CD14-positive monocyte (primary cell): ENCODE measurements around the gene LST1. TPM values are rescaled to one million over a fixed set of nuclear protein-coding genes. Genes with fewer than 3 reads are reported as not detected.

Experiments
- DNase-seq, 3 donors: peaks; one replicate each; pipeline ENCODE4 v3.0.0-alpha.2; 2011 to 2022
- H2AFZ ChIP-seq: 2 replicates; pipeline ENCODE4 v1.6.0; 2012; ENCODE audit warnings: mild to moderate bottlenecking, low read depth, low read length, inconsistent platforms; ENCODE audit not compliant: insufficient read depth, poor library complexity, severe bottlenecking
- H3K27ac ChIP-seq, 2 donors: 1 replicate in 1 of 2; 2 replicates in 1 of 2; pipeline ENCODE4 v1.5.1; 2012 to 2013; ENCODE audit warnings: low read length in 2 of 2, control low read depth in 1 of 2, inconsistent platforms in 1 of 2, low read depth in 1 of 2, mild to moderate bottlenecking in 1 of 2
- H3K27me3 ChIP-seq, 2 donors: one replicate each; pipeline versions ENCODE4 v1.6.0 to v1.6.1; 2011 to 2013; ENCODE audit warnings: low read length in 2 of 2; ENCODE audit not compliant: control insufficient read depth in 2 of 2, insufficient read depth in 2 of 2
- H3K36me3 ChIP-seq, 2 donors: replicated peaks in 1 of 2; 1 replicate in 1 of 2; 2 replicates in 1 of 2; pipeline versions ENCODE4 v1.5.1 to v1.6.1; 2012 to 2013; ENCODE audit warnings: low read length in 2 of 2, control low read depth in 1 of 2, inconsistent platforms in 1 of 2, mild to moderate bottlenecking in 1 of 2; ENCODE audit not compliant: insufficient read depth in 2 of 2, control insufficient read depth in 1 of 2
- H3K4me1 ChIP-seq, 2 donors: 1 replicate in 1 of 2; 2 replicates in 1 of 2; pipeline versions ENCODE4 v1.5.1 to v1.6.1; 2012 to 2013; ENCODE audit warnings: low read length in 2 of 2, control low read depth in 1 of 2, inconsistent platforms in 1 of 2, mild to moderate bottlenecking in 1 of 2, moderate library complexity in 1 of 2; ENCODE audit not compliant: insufficient read depth in 2 of 2, control insufficient read depth in 1 of 2
- H3K4me2 ChIP-seq: replicated peaks from 2 replicates; pipeline ENCODE3; 2012; ENCODE audit warnings: low read length, moderate library complexity, mild to moderate bottlenecking; ENCODE audit not compliant: poor library complexity, severe bottlenecking; ENCODE audit errors: extremely low read depth
- H3K4me3 ChIP-seq, 3 experiments: fragments of 200-600 bp in 1 of 3; sonication (generic) in 1 of 3; replicated peaks in 1 of 3; 1 replicate in 2 of 3; 2 replicates in 1 of 3; pipeline ENCODE4 v1.5.1; 2011 to 2013; ENCODE audit warnings: low read length in 3 of 3, mild to moderate bottlenecking in 3 of 3, control low read depth in 2 of 3, low read depth in 2 of 3, inconsistent platforms in 1 of 3, moderate library complexity in 1 of 3
- H3K79me2 ChIP-seq: 2 replicates; pipeline ENCODE4 v1.6.0; 2012; ENCODE audit warnings: mild to moderate bottlenecking, control low read depth, inconsistent platforms, low read length, moderate library complexity; ENCODE audit not compliant: insufficient read depth
- H3K9ac ChIP-seq: 2 replicates; pipeline ENCODE4 v1.6.0; 2017; ENCODE audit warnings: low read length, mild to moderate bottlenecking; ENCODE audit not compliant: insufficient read depth, poor library complexity, severe bottlenecking
- H3K9me3 ChIP-seq, 2 donors: replicated peaks in 1 of 2; 1 replicate in 1 of 2; 2 replicates in 1 of 2; pipeline versions ENCODE4 v1.5.1 to v1.6.1; 2012 to 2013; ENCODE audit warnings: low read length in 2 of 2, control low read depth in 1 of 2; ENCODE audit not compliant: control insufficient read depth in 1 of 2, insufficient read depth in 1 of 2
- H4K20me1 ChIP-seq: 2 replicates; pipeline ENCODE4 v1.6.0; 2012; ENCODE audit warnings: mild to moderate bottlenecking, low read length, control low read depth, moderate library complexity; ENCODE audit not compliant: insufficient read depth
- H3K27ac Mint-ChIP-seq, 7 donors: one replicate each; pipeline ENCODE4 v1.8.0; 2020; ENCODE audit warnings: mild to moderate bottlenecking in 7 of 7, mixed read lengths in 7 of 7, moderate library complexity in 6 of 7, inconsistent platforms in 2 of 7
- H3K27me3 Mint-ChIP-seq, 3 donors: one replicate each; pipeline ENCODE4 v1.8.0; 2021 to 2022; ENCODE audit warnings: low read depth in 3 of 3, mild to moderate bottlenecking in 3 of 3, mixed read lengths in 3 of 3, moderate library complexity in 3 of 3, inconsistent platforms in 1 of 3
- H3K36me3 Mint-ChIP-seq, 2 donors: one replicate each; pipeline ENCODE4 v1.8.0; 2020; ENCODE audit warnings: mixed read lengths in 2 of 2, inconsistent platforms in 1 of 2, mild to moderate bottlenecking in 1 of 2
- H3K4me1 Mint-ChIP-seq: one replicate; pipeline ENCODE4 v1.8.0; 2020; ENCODE audit warnings: mild to moderate bottlenecking, mixed read lengths
- H3K4me3 Mint-ChIP-seq, 2 donors: one replicate each; pipeline ENCODE4 v1.8.0; 2020; ENCODE audit warnings: mild to moderate bottlenecking in 2 of 2, mixed read lengths in 2 of 2, moderate library complexity in 1 of 2
- H3K9me3 Mint-ChIP-seq, 7 donors: one replicate each; pipeline ENCODE4 v1.8.0; 2020 to 2022; ENCODE audit warnings: mixed read lengths in 7 of 7, mild to moderate bottlenecking in 6 of 7, moderate library complexity in 6 of 7, inconsistent platforms in 2 of 7
- WGBS: methylation state at CpG from one replicate; pipeline ENCODE4 v1.1.5; 2013; ENCODE audit warnings: missing lambda C conversion rate; ENCODE audit not compliant: insufficient coverage; 5-methylcytosine and 5-hydroxymethylcytosine counted together
- intact Hi-C, 2 donors: fragments of 100-400 bp; cut with micrococcal nuclease; formaldehyde crosslinking; loops; one replicate each; pipeline versions ENCODE4 v1.15.0 to v1.15.1; 2023
- polyA plus RNA-seq, 3 donors: library from polyadenylated mRNA; depleted of rRNA in 1 of 3; unstranded in 2 of 3; stranded (reverse) in 1 of 3; fragments of 300-500 nt in 2 of 3; fragments of >200 nt in 1 of 3; fragmentation: Illumina TruSeq in 2 of 3; gene quantifications; 1 replicate in 2 of 3; 2 replicates in 1 of 3; pipeline ENCODE4 v1.2.3, GENCODE V29; 2012 to 2021
- small RNA-seq: library from RNA; depleted of rRNA; stranded (forward); fragments of <200 nt; gene quantifications from one replicate; pipeline ENCODE3, GENCODE V24; 2012; ENCODE audit warnings: low read depth; ENCODE audit not compliant: insufficient read length
- TF ChIP-seq, protein P1 (sequence below): fragments of 200-600 bp; IDR thresholded peaks from one replicate; pipeline ENCODE4 v1.8.0; 2022; ENCODE audit warnings: antibody characterized with exemption, mild to moderate bottlenecking

LST1 gene
- polyA plus RNA-seq, 3 donors = 1,103 to 1,584 (median 1,202) TPM

DNA sequence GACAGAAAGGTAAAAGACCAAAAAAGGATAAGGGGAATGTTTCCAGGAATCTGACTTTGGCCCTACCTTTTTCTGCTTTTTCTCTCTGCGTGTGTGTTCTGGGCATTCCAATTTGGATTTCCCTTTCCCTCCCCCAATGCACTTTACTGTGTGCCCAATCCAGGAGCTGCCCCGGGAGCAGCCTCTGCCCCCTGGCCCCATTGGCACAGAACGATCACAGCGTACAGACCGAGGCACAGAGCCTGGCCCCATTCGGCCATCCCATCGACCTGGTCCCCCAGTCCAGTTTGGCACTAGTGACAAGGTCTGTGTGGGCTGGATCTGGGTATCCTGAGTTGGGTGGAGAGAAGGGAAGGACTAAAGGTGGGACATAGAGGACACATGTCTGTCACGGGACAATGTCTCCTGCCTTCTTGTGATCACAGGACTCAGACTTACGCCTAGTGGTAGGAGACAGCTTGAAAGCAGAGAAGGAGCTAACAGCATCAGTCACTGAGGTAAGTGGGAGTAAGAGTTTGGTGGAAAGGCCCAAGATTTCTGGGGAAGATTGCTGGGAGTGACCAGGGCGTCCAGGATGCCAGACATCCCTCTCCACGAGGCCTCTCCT lies 49.0 kb downstream of the LST1 start:
- peaks cover 96 to 99% of the 10 kb centered on the region in 2 donors for H3K36me3 ChIP-seq
- Mint-ChIP-seq H3K27ac (peak overlapping the region in 3 of 7 donors; percentile 49 to 69 (median 57)), H3K27me3 (no peaks in the 10 kb centered on the region), H3K4me3 (no peak overlapping the region), H3K36me3 (peaks cover 88 to 97% of the 10 kb centered on the region in 2 donors), H3K4me1 (no peaks in the 10 kb centered on the region), H3K9me3 (no peaks in the 10 kb centered on the region)
- 86% methylated on average over 10 of the region's 11 CpGs for WGBS
- H3K4me1 ChIP-seq = no peaks in the 10 kb centered on the region
- H3K9ac ChIP-seq = no peak overlapping the region
- no peak overlapping the region for H3K4me2 ChIP-seq
- no peaks in the 10 kb centered on the region for H3K9me3 ChIP-seq
- peaks cover 26% of the 10 kb centered on the region for H3K79me2 ChIP-seq
- no peak for DNase-seq
- no peak overlapping the region for H3K4me3 ChIP-seq
- H4K20me1 ChIP-seq = peaks cover 95% of the 10 kb centered on the region
- intact Hi-C loops = no loop called here
- H3K27ac ChIP-seq = no peak overlapping the region
- TF ChIP-seq, protein P1, sequence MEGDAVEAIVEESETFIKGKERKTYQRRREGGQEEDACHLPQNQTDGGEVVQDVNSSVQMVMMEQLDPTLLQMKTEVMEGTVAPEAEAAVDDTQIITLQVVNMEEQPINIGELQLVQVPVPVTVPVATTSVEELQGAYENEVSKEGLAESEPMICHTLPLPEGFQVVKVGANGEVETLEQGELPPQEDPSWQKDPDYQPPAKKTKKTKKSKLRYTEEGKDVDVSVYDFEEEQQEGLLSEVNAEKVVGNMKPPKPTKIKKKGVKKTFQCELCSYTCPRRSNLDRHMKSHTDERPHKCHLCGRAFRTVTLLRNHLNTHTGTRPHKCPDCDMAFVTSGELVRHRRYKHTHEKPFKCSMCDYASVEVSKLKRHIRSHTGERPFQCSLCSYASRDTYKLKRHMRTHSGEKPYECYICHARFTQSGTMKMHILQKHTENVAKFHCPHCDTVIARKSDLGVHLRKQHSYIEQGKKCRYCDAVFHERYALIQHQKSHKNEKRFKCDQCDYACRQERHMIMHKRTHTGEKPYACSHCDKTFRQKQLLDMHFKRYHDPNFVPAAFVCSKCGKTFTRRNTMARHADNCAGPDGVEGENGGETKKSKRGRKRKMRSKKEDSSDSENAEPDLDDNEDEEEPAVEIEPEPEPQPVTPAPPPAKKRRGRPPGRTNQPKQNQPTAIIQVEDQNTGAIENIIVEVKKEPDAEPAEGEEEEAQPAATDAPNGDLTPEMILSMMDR = no peak
- H3K27me3 ChIP-seq = no peaks in the 10 kb centered on the region
- H2AFZ ChIP-seq = no peak overlapping the region

DNA sequence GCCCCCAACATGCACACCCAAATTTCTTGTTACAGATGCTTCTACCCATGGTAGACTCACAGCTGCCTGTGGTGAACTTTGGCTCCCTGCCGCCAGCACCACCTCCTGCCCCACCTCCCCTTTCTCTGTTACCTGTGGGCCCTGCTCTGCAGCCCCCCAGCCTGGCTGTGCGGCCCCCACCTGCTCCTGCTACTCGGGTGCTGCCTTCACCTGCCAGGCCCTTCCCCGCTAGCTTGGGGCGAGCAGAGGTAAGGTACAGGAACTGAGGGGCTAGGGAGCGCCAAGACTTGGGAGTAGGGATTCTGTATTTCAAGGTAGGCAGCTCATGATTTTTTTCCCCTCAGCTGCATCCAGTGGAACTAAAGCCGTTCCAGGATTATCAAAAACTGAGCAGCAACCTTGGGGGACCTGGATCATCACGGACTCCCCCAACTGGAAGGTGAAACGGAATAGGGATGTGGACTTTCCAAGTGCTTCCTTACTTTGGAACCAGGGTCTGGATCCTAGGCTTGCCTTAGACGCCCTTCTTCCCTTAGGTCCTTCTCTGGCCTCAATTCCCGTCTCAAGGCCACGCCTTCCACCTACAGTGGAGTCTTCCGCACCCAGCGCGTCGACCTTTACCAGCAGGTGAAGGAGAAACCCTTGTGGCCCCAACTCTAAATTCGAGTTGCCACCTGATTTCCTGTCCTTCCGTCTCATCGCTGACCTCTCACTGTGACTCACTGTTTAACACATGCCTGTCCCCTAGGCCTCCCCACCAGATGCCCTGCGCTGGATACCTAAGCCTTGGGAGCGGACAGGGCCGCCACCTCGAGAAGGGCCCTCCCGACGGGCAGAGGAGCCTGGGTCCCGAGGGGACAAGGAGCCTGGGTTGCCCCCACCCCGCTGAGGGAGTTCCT lies 50.9 kb downstream of the LST1 start:
- no peak overlapping the region for H3K4me3 Mint-ChIP-seq
- intact Hi-C loops = no loop called here
- TF ChIP-seq, protein P1 = no peak

More for the DNA sequence above, 50.9 kb downstream of the LST1 start:
- H3K79me2 ChIP-seq = peaks cover 15% of the 10 kb centered on the region
- no peaks in the 10 kb centered on the region for H3K9me3 ChIP-seq
- H3K27ac ChIP-seq = no peak overlapping the region
- WGBS = 91% methylated on average over 14 of the region's 27 CpGs
- no peak for DNase-seq
- no peak overlapping the region for H3K4me2 ChIP-seq
- H3K36me3 ChIP-seq = peaks cover 95 to 99% of the 10 kb centered on the region in 2 donors
- no peak overlapping the region for H3K4me3 ChIP-seq
- peaks cover 94% of the 10 kb centered on the region for H4K20me1 ChIP-seq
- no peaks in the 10 kb centered on the region for H3K4me1 Mint-ChIP-seq
- H3K27me3 ChIP-seq = no peaks in the 10 kb centered on the region
- peaks cover 88 to 97% of the 10 kb centered on the region in 2 donors for H3K36me3 Mint-ChIP-seq
- no peaks in the 10 kb centered on the region for H3K27me3 Mint-ChIP-seq
- H3K9me3 Mint-ChIP-seq = no peaks in the 10 kb centered on the region
- H3K27ac Mint-ChIP-seq = peak overlapping the region in 5 of 7 donors; percentile 8 to 77 (median 59)
- H3K9ac ChIP-seq = no peak overlapping the region
- no peak overlapping the region for H2AFZ ChIP-seq
- H3K4me1 ChIP-seq = no peaks in the 10 kb centered on the region

Small RNA genes within 50 kb of the gene (small RNA-seq; reads per million reads assigned to genes)
- not detected for gene MIR6832
- 138 reads per million, percentile 97 among the genes with 10 or more reads in this experiment for gene SNORA38
- gene SNORD117 = 8,278 reads per million, percentile 100 among the genes with 10 or more reads in this experiment
- not detected for gene SNORD84
- not detected for gene UQCRHP1

Other genes with a start within 250 kb of the LST1 start
- gene HLA-B, start 229.1 kb upstream of the LST1 start, polyA plus RNA-seq = 1,000 to 10,000 TPM; 5,055 to 6,999 (median 6,126) TPM
- 10 to 100 TPM in 1 of 3 donors, 1 to 10 TPM in 2; 5.6 to 16.5 (median 6.9) TPM for gene MICA, start 182.7 kb upstream of the LST1 start, polyA plus RNA-seq
- 10 to 100 TPM in 2 of 3 donors, 1 to 10 TPM in 1; 8.1 to 34.8 (median 11.4) TPM for gene MICB, start 88.1 kb upstream of the LST1 start, polyA plus RNA-seq
- gene MCCD1, start 57.3 kb upstream of the LST1 start, polyA plus RNA-seq = not detected
- 1,000 to 10,000 TPM in 1 of 3 donors, 10 to 100 TPM in 2; 64.1 to 1,059 (median 67.8) TPM for gene DDX39B, start 44.3 kb upstream of the LST1 start, polyA plus RNA-seq
- under 1 TPM in 1 of 3 donors, not detected in 2; 0.41 TPM for gene ATP6V1G2, start 39.7 kb upstream of the LST1 start, polyA plus RNA-seq
- gene NFKBIL1, start 38.7 kb upstream of the LST1 start, polyA plus RNA-seq = 10 to 100 TPM in 1 of 3 donors, 1 to 10 TPM in 2; 7.7 to 10.3 (median 8.0) TPM
- under 1 TPM in 2 of 3 donors, not detected in 1; 0.26 to 0.28 TPM for gene LTA, start 14.0 kb upstream of the LST1 start, polyA plus RNA-seq
- gene TNF, start 10.7 kb upstream of the LST1 start, polyA plus RNA-seq = 10 to 100 TPM in 1 of 3 donors, 1 to 10 TPM in 2; 7.1 to 13.7 (median 9.6) TPM
- 10 to 100 TPM; 12.6 to 25.5 (median 21.6) TPM for gene LTB, start 3.9 kb upstream of the LST1 start, polyA plus RNA-seq
- gene NCR3, start 6.7 kb downstream of the LST1 start, polyA plus RNA-seq = 1 to 10 TPM in 1 of 3 donors, under 1 TPM in 1, not detected in 1; 0.54 to 1.2 TPM
- gene AIF1, start 29.0 kb downstream of the LST1 start, polyA plus RNA-seq = 1,000 to 10,000 TPM in 2 of 3 donors, 100 to 1,000 TPM in 1; 952 to 2,310 (median 2,275) TPM
- 10 to 100 TPM in 1 of 3 donors, 1 to 10 TPM in 2; 1.2 to 76.7 (median 2.3) TPM for gene PRRC2A, start 34.4 kb downstream of the LST1 start, polyA plus RNA-seq
- gene BAG6, start 66.4 kb downstream of the LST1 start, polyA plus RNA-seq = 100 to 1,000 TPM in 1 of 3 donors, 10 to 100 TPM in 2; 15.4 to 195 (median 15.6) TPM
- gene APOM, start 69.6 kb downstream of the LST1 start, polyA plus RNA-seq = 1 to 10 TPM; 4.2 to 8.3 (median 4.8) TPM
- gene C6orf47, start 74.5 kb downstream of the LST1 start, polyA plus RNA-seq = 10 to 100 TPM in 2 of 3 donors, 1 to 10 TPM in 1; 8.0 to 23.4 (median 18.1) TPM
- gene GPANK1, start 78.7 kb downstream of the LST1 start, polyA plus RNA-seq = 10 to 100 TPM; 10.8 to 13.9 (median 12.0) TPM
- gene CSNK2B, start 79.8 kb downstream of the LST1 start, polyA plus RNA-seq = 100 to 1,000 TPM; 147 to 227 (median 195) TPM
- gene LY6G5B, start 83.7 kb downstream of the LST1 start, polyA plus RNA-seq = 10 to 100 TPM in 1 of 3 donors, under 1 TPM in 1, not detected in 1; 0.17 to 55.1 TPM
- 1 to 10 TPM; 4.8 to 7.3 (median 5.8) TPM for gene LY6G5C, start 94.8 kb downstream of the LST1 start, polyA plus RNA-seq
- gene ABHD16A, start 117.0 kb downstream of the LST1 start, polyA plus RNA-seq = 100 to 1,000 TPM in 1 of 3 donors, 10 to 100 TPM in 2; 53.0 to 122 (median 56.0) TPM
- under 1 TPM in 1 of 3 donors, not detected in 2; 0.51 TPM for gene LY6G6F, start 120.6 kb downstream of the LST1 start, polyA plus RNA-seq
- not detected for gene LY6G6D, start 129.1 kb downstream of the LST1 start, polyA plus RNA-seq
- gene LY6G6C, start 135.5 kb downstream of the LST1 start, polyA plus RNA-seq = under 1 TPM in 1 of 3 donors, not detected in 2; 0.27 TPM
- under 1 TPM; 0.09 to 0.75 (median 0.68) TPM for gene MPIG6B, start 137.1 kb downstream of the LST1 start, polyA plus RNA-seq
- 10 to 100 TPM; 29.8 to 56.0 (median 30.6) TPM for gene DDAH2, start 143.0 kb downstream of the LST1 start, polyA plus RNA-seq
- gene CLIC1, start 150.3 kb downstream of the LST1 start, polyA plus RNA-seq = 1,000 to 10,000 TPM in 2 of 3 donors, 100 to 1,000 TPM in 1; 676 to 1,304 (median 1,196) TPM
- 10 to 100 TPM in 1 of 3 donors, 1 to 10 TPM in 1, under 1 TPM in 1; 0.58 to 31.2 (median 1.9) TPM for gene MSH5, start 153.7 kb downstream of the LST1 start, polyA plus RNA-seq
- gene SAPCD1, start 176.4 kb downstream of the LST1 start, polyA plus RNA-seq = 10 to 100 TPM in 1 of 3 donors, not detected in 2; 10.4 TPM
- gene VWA7, start 191.1 kb downstream of the LST1 start, polyA plus RNA-seq = under 1 TPM in 1 of 3 donors, not detected in 2; 0.57 TPM
- 10 to 100 TPM; 22.2 to 28.9 (median 27.3) TPM for gene VARS1, start 209.5 kb downstream of the LST1 start, polyA plus RNA-seq
- gene LSM2, start 220.7 kb downstream of the LST1 start, polyA plus RNA-seq = 10 to 100 TPM; 26.0 to 41.0 (median 40.0) TPM
- under 1 TPM; 0.53 to 0.72 (median 0.55) TPM for gene HSPA1L, start 229.0 kb downstream of the LST1 start, polyA plus RNA-seq
- 100 to 1,000 TPM; 144 to 215 (median 200) TPM for gene HSPA1A, start 229.3 kb downstream of the LST1 start, polyA plus RNA-seq
- 10 to 100 TPM in 1 of 3 donors, 1 to 10 TPM in 2; 3.4 to 81.4 (median 4.8) TPM for gene HSPA1B, start 241.5 kb downstream of the LST1 start, polyA plus RNA-seq